Measurements from ENCODE around the gene CCDC27. TPM values are rescaled to one million over a fixed set of nuclear protein-coding genes. Genes with fewer than 3 reads are reported as not detected.

Gene CCDC27
- total and polyA plus RNA-seq, 2 of the 8 experiments (the other 6 are each of a cell fraction or from before 2014, with no cell fraction given): 0.15 TPM; not detected in 1

DNA sequence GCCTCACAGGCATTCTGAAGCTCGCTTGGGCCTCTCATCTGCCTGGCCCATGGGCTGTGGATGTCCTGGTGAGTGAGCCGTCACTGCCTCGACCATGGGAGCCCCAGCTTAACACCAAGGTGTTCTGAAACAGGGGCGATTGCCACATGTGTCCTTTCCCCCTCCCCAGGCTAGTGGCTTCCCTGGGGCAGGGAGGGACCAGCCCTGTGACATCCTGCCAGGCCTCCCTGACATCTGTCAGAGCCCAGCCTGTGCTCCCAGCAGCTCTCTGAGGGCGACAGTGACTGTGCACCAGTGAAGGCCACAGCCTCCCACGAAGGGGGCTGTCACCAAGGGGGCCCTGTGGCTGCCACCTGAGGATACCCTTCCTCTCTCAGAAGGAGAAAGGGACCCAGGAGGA, 35.9 kb upstream of the CCDC27 start:
- Histone ChIP-seq H2BK12ac (ENCODE audit: low read depth, low read length) (no peak overlapping the region), H2BK5ac (ENCODE audit: low read depth, low read length) (no peak overlapping the region), H3K56ac (replicated peaks; ENCODE audit: insufficient read length, low read depth, low read length) (no peak overlapping the region), H4K91ac (replicated peaks; ENCODE audit: insufficient read length, low read length) (no peak overlapping the region), H3K4me3 (ENCODE audit: extremely low read depth in 1 of 4, insufficient read depth in 2 of 4, low read depth in 3 of 4, low read length in 4 of 4) (no peak overlapping the region), H3K9me3 (ENCODE audit: insufficient read depth in 2 of 2, low read depth in 1 of 2, low read length in 1 of 2) (no peaks in the 10 kb centered on the region), H2BK120ac (replicated peaks; ENCODE audit: low read depth, low read length) (no peak overlapping the region), H3K4me1 (replicated peaks in 1 of 4; ENCODE audit: control insufficient read depth in 3 of 4, insufficient read depth in 4 of 4, low read length in 3 of 4) (peaks cover 0 to 18% (median 8%) of the 10 kb centered on the region in 4 experiments; a peak in 5 of 7 replicates), H4K8ac (ENCODE audit: extremely low read depth, insufficient read depth, low read length) (no peak overlapping the region), H2BK15ac (ENCODE audit: low read length) (no peak overlapping the region), H3K14ac (ENCODE audit: insufficient read length) (no peak overlapping the region), H2AFZ (ENCODE audit: low read length) (no peak overlapping the region), H3K36me3 (ENCODE audit: control insufficient read depth in 2 of 4, insufficient read depth in 4 of 4, low read length in 3 of 4) (no peaks in the 10 kb centered on the region), H3K27ac (ENCODE audit: low read depth, low read length) (no peak overlapping the region), H3K4me2 (ENCODE audit: insufficient read depth in 1 of 2, low read depth in 2 of 2, low read length in 2 of 2) (no peak overlapping the region), H3K27me3 (replicated peaks in 1 of 4; ENCODE audit: control insufficient read depth in 3 of 4, extremely low read depth in 1 of 4, insufficient read depth in 3 of 4, low read length in 3 of 4) (peaks cover 0 to 4% (median 0%) of the 10 kb centered on the region in 4 experiments; a peak in 3 of 7 replicates), H3K79me1 (ENCODE audit: low read depth, low read length) (no peaks in the 10 kb centered on the region), H3K18ac (ENCODE audit: extremely low read depth, low read length) (no peak overlapping the region), H2BK20ac (ENCODE audit: low read length) (no peak overlapping the region), H3K23me2 (ENCODE audit: low read depth, low read length) (no peaks in the 10 kb centered on the region; the same call in 1 of the 2 replicates), H2AK5ac (ENCODE audit: low read depth, low read length) (no peak overlapping the region), H3K79me2 (ENCODE audit: control insufficient read depth in 1 of 2, insufficient read depth in 2 of 2, low read length in 2 of 2) (no peaks in the 10 kb centered on the region), H3K9ac (replicated peaks in 1 of 4; ENCODE audit: extremely low read depth in 1 of 4, low read depth in 3 of 4, low read length in 3 of 4) (no peak overlapping the region), H3K4ac (replicated peaks; ENCODE audit: insufficient read length, low read depth, low read length) (no peak overlapping the region), H4K20me1 (replicated peaks in 1 of 2; ENCODE audit: control insufficient read depth in 1 of 2, insufficient read depth in 2 of 2, low read length in 2 of 2) (peaks cover 0 to 1% of the 10 kb centered on the region in 2 experiments), H4K5ac (ENCODE audit: insufficient read length, low read depth, low read length) (no peak overlapping the region), H3K23ac (ENCODE audit: insufficient read length) (no peak overlapping the region)
- TF ChIP-seq TAF1 (IDR thresholded peaks at IDR 0.05; ENCODE audit: low read depth, low read length) (no peak), CTBP2 (IDR thresholded peaks at IDR 0.05; ENCODE audit: borderline replicate concordance, insufficient read depth, insufficient read length, low read length) (no peak), ASH2L (IDR thresholded peaks at IDR 0.05; ENCODE audit: low read length) (no peak), SUZ12 (IDR thresholded peaks at IDR 0.05; ENCODE audit: low read length) (no peak)
- no peak for FAIRE-seq
- CTCF ChIA-PET (ENCODE audit: partially characterized antibody): interaction anchor here (1.6 to 7.7 kb wide), 4 partner anchors 7 to 21 kb away, joined by 4 to 49 read pairs (median 29); no protein-coding TSS in a partner anchor
- WGBS, 2 experiments (ENCODE audit: extremely low coverage in 1 of 2, insufficient coverage in 1 of 2, insufficient read length in 1 of 2, insufficient replicate concordance in 2 of 2, low coverage in 1 of 2, low lambda C conversion rate in 2 of 2, missing lambda C conversion rate in 1 of 2): 80% methylated on average over 6 of the region's 6 CpGs; no CpG with 5 or more reads in 1 of the 2 experiments
- POLR2A ChIA-PET (ENCODE audit: partially characterized antibody): interaction anchor here (1.9 kb wide), 1 partner anchor 8 kb away, joined by 5 read pairs; no protein-coding TSS in a partner anchor
- no peak for DNase-seq (ENCODE audit: low read depth in 1 of 2, low spot score in 2 of 2)

Measured in H1 (cell line).